Urothelium cell line (cell line): ENCODE data around the gene CARM1.
"Not testable (repeated sequence)": the region's sequence is repeated elsewhere in the genome, so short reads cannot be mapped to it uniquely, and the experiment has no call there.

Source experiments
- DNase-seq: peaks from one replicate; pipeline ENCODE4 v3.0.0; 2011; ENCODE audit warnings: low spot score, mixed read lengths
- FAIRE-seq: peaks from 2 replicates; lab custom pipeline; 2011; peaks lifted over from hg19 to GRCh38; lab: Jason Lieb, UNC

The CARM1 gene

DNA sequence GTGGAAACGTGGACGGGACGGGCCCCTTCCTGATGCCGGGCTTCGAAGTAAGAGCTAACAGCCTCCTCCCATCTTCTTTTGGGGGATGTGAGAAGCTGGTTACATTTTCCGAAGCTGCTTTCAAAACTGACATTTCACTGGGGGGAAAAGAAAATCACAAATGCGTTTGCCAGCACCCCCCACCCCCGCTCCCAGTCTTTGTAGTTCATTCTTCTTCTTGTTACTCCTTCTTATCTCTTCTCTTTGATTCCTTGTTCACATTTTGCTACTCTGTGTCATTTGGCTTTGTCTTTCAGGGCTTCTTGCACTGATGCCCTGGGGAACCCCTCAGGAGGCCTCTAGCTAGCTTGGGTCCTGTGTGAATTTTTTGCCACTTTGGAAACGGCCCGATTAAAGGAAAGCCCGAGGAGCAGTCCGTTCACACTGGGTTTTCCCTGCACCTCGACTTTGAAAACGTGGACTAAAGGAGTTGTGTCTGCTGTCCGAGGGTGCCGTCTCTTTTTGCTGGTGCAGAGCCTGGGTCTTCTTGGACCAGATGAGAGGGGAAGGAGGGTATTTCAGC is 1.3 kb downstream of the CARM1 start:
- FAIRE-seq (no peak), DNase-seq (no peak)

DNA sequence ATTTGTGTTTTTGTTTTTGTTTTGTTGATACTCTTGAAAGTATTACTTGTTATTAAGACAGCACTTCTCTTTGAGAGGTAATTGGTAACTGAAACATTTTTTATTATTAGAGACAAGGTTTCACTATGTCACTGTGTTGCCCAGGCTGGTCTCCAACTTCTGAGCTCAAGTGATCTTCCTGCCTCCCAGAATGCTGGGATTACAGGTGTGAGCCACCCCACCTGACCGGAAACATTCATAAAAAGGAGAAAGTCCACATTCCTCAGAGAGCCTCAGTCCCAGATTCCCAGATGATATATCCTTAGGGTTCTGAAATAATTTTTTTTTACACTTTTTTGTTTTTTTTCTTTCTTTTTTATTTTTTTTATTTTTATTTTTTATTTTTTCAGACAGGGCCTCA is 2.7 kb downstream of the CARM1 start:
- DNase-seq: no peak
- no peak for FAIRE-seq

DNA sequence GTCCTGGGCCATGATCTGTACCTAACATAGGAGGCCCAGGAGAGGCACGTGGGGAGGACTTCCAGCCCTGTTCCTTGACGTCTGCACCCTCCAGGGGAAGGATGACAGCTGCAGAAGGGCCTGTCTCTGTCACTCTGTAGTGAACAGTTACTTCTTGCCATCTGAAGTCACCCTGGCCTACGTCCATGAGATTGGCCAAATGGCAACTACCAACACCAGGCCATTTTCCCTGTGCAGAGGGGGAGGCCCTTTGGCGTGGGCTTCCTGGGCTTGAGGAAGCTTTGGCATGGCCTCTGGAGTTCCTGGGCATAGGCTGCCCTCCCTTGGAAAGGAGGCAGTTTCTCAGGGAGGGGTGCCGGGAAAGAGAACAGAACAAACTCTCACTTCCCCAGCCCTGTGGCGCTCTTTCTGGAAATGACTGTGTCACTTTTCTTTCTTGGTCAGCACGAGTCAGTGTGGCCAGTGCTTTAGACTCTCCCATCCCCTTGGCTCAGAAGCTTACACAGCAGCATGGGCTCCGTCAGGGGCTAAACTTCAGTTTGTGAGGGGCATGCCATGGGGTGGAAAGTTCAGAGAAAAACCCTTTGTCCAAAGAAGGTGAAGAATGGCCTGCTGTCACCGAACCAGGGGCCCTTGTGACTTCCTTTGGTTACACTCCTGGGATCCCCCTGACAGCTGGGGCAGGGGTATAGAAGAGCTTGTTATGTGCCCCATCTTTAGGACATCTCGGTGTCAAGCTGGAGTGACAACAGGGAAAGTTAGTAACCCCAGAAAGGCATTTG is 5.3 kb downstream of the CARM1 start:
- FAIRE-seq (no peak), DNase-seq (no peak)

DNA sequence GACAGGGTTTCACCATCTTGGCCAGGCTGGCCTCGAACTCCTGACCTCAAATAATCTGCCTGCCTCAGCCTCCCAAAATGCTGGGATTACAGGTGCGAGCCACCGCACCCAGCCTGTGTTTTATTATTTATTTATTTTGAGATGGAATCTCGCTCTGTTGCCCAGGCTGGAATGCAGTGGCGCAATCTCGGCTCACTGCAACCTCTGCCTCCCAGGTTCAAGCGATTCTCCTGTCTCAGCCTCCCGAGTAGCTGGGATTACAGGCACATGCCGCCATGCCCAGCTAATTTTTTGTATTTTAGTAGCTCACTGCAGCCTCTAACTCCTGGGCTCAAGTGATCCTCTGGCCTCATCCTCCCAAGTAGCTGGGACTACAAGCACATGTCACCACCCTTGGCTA is 6.3 kb downstream of the CARM1 start:
- DNase-seq, FAIRE-seq: not testable (repeated sequence)

DNA sequence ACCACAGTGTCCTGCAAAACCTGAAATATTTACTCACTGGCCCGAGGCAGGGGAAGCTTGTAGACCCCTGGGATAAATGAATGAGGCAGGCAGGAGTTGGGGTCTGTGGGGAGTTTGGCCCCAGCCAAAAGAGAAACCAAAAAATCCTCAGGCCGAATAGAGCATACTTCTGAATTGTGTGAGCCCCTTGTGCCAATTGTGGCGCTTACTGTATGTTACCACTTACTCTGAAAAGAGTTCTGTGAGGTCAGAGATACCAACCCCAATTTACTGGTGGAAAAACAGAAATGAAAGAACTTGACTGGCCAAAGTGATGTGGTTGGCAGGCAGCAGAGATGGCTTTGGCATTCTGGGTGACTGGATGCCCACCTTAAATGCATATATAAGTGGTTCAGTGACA is 6.9 kb downstream of the CARM1 start:
- no peak for FAIRE-seq
- no peak for DNase-seq

DNA sequence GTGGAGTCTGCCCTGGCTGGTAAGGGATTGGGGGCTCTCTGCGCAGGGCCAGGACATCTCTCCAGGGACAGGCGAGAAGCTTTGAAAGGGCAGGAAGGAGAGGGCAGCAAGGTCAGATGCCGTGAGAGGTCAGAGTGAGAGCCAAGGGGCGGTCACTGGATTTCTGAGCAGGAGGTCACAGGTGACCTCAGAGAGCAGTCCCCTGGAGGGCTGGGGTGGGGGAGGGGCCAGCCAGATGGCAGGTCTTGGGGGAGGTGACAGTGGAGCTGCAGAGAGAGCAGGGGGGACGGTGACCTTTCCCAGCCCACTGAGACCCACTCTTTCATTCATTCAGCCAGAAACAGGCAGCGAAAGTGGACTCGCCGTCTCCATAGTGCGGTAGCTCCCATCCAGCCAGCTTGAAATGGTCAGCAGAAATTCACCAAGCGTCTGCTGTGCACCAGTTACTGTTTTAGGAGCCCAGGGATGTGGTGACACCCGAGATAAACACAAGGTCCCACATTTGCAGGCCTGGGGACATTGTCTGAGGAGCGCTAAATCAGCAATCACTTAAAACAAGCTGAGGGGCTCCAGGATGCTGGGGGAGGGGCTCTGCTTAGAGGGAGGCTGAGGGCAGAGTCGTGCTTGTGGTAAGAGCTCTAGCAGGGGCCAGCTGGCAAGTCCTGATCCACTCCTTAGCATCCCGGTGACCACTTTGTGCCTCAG is 10.2 kb downstream of the CARM1 start:
- DNase-seq: no peak
- FAIRE-seq: no peak

DNA sequence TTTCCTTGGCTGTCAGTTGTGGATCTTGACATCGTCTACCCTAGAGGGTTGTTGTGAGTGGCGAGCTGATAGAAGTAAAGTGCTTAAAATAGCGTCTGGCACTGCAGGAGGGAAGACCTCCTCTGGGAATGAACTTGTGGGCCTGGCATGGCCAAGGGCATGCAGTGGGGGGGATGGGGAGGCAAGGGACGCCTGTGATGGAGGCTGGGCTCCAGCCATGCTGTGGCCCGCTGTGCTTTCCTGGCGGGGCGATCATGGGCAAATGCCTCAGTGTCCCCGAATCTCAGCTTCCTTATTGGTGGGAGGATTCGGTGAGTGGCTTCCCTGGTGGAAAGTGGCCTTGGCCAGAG is 10.7 kb downstream of the CARM1 start:
- DNase-seq (no peak), FAIRE-seq (no peak)

DNA sequence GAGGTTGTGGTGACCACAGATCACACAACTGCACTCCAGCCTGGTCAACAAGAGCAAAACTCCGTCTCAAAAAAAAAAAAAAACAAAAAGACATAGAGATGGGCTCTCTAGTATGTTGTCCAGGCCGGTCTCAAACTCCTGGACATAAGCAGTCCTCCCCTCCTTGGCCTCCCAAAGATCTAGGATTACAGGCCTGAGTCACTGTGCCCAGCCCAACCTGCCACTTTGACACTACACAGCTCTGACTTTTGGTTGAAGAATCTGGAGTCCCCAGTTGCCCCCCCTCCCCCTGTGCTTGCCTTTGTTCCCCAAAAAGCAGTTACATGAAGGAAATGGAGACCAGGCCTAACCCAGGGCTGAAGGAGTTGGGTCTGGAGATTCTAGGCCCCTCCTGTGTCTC is 12.9 kb downstream of the CARM1 start:
- DNase-seq (no peak), FAIRE-seq (no peak)

DNA sequence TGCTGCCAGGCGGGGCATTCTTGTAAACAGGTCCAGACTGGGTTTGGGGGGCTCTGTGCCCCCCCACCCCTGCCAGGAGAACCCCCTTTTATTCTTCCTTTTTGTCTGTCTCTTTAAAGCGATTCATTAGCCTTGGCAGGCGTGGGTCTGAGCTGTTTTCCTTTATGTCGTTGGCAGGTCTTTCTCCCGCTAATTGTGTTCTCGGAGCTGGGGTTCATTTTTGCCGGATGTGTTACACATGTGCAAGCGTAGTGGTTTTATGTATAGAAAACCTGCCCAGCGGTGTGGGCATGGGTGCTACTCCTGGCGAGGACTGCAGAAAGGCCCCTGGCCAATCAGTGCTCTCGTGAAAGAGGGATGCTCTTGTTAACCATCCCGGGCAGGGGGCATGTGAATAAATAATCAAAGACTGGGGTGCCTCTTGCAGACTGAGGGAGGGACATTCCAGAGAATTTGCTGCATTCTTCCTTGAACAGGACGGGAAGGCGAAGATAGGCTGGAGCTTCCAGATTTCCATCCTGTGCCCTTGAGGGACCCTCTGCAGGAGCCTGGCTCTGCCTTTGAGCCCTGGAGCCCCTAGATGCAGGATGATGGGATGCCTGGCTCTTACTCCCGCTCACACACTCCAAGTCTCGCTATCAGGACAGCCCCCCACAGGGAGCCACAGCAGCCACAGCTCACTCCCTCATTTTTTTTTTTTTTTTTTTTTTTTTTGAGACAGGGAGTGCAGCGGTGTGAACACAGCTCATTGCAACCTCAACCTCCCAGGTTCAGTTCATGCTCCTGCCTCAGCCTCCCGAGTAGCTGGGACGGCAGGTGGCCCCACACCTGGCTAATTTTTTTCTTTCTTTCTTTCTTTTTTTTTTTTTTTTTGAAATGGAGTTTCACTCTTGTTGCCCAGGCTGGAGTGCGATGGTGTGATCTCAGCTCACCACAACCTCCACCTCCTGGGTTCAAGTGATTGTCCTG is 14.1 kb downstream of the CARM1 start:
- no peak for FAIRE-seq
- DNase-seq: no peak

DNA sequence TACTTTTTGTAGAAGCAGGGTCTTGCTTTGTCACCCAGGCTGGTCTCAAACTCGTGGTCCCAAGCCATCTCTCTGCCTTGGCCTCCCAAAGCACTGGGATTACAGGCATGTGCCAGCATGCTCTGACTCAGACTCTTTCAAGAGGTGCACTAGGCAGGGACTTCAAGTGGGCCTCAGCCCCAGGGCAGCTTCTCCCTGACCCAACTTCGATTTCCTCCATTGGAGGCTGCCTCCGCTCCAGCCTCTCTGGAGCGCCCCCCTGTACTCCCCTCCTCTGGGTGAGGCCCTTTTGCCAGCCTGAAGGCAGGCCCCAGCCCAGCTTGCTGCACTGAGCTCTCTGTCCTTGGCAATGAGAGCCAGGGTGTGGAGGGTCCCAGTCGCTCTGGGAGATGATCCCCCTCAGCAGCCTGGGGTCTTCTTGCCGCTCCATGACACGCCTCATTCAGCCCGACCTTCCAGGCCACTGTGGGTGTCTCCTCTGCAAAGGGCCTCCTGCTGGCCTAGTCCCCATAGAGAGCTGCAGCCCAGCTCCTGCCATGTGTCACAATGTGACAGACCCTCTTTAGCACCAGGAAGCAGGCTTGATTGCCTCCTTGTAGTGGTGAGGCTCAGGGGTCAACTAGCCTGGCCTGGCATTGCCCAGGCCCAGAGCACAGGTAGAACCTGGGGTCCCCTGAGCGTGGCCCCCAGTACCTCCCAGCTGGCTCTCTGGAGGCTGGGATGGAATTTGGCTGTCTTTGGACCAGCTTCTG is 16.4 kb downstream of the CARM1 start:
- no peak for FAIRE-seq
- no peak for DNase-seq

DNA sequence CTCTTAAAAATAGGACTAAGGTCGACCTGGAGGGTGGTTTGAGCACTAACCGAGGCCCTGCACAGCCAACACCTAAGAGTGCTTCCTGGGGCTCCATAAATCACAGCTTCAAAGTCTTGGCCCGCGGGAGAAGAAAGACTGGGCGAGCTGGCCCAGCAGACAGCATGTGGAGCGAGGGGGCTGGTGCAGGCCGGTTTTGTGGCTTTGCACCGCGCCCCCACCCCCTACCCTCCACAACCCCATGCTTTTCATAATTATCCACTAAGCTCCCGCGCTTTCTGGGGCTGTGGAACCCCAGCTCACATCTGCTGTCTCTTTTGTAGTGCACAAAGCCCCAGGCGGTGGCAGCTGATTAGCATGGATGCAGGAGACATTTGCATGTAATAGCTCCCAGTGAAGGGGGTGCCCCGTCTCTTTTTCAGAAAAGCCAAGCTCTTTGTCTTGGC is 17.1 kb downstream of the CARM1 start:
- no peak for DNase-seq
- no peak for FAIRE-seq

DNA sequence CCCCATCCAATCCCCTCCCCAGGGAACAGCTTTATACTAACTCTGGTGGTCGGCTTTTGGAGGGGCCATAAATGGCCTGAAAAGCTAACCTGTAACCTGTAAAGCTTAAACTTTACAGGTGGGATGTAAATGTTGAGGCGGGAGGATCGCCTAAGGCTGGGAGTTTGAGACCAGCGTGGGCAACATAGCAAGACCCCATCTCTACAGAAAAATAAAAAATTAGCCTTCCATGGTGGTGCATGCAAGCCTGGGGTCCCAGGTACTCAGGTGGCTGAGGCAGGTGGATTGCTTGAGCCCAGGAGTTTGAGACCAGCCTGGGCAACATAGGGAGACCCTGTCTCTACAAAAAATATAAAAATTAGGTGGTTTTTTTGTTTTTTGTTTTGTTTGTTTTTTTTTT is 18.5 kb downstream of the CARM1 start:
- no peak for DNase-seq
- FAIRE-seq: no peak

DNA sequence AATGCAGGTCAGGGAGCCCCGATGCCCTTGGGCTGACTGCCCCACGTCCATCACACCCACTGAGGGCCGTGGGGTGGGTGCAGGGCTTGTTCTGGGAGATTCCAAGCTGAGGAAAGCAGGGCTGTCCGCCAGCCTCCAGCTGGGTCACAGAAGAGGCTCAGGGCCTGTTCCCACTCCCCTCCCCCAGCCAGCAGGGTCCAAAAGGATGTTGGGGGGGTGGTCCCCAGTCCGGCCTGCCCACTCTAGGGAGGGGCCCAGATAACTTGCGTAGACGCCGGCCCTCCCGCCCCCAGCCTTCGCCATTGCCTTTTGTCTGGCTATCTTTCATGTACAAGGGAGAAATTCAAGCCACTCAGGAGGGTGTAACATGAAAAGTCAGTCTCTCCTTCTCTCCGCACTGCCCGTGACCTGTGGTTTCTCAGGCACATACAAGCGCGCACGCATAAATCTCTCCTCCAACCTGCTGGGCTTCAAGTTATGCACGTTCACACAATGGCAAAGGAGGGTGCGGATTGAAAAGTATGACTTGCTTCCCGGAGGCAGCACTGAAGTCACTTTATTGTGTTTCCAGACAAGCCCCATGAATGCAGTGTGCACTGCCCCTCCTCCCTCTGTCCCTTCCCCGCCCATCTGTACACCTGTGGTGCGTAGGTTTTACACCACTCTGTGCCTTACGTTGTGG is 20.2 kb downstream of the CARM1 start:
- FAIRE-seq: no peak
- DNase-seq: no peak

DNA sequence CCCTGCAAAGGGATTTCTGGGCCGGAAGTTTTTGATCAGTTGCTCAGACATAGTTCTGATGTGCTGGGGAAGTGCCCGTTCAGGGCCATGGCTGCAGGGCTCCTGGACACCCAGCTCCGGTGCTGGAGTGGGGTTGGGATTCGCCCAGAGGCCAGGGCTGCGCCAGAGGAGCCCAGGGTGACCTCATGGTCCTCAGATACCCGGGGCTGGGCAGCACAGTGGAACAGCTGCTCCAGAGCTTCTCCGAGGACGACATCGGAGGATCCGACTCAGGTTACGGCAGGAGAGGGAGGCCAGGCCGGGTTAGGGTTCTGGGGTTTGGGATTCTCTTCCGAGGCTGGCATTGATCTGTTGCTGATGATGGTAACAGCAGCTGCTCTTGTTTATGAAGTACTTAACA is 20.9 kb downstream of the CARM1 start:
- DNase-seq: no peak
- no peak for FAIRE-seq

DNA sequence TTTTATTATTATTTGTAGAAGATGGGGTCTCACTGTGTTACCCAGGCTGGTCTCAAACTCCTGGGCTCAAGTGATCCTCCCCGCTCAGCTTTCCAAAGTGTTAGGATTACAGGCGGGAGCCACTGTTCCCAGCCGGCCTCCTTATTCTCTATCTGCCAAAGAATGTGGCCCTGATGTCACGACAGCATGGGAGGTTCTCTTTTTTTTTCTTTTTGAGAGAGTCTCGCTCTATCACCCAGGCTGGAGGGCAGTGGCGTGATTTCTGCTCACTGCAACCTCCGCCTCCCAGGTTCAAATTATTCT is 23.5 kb downstream of the CARM1 start:
- DNase-seq (no peak), FAIRE-seq (no peak)

DNA sequence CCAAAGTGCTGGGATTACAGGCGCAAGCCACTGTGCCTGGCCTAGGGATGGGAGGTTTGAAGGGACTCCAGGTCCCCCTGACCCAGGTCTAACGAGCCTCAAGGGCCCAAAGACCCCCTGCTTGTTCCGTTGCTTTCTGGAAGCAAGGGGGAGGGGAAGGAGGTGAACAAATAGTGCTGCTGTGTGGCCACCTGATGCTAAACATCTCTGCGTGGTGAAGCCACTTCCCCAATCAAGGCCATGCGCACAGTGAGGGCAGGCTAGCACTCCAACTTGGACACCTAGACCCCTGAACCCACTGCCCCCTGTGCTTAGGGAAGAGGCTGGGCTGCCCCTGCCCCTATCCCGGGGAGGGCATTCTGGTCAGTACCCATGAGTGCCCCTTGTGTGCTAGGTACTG is 24.0 kb downstream of the CARM1 start:
- FAIRE-seq (no peak), DNase-seq (no peak)

DNA sequence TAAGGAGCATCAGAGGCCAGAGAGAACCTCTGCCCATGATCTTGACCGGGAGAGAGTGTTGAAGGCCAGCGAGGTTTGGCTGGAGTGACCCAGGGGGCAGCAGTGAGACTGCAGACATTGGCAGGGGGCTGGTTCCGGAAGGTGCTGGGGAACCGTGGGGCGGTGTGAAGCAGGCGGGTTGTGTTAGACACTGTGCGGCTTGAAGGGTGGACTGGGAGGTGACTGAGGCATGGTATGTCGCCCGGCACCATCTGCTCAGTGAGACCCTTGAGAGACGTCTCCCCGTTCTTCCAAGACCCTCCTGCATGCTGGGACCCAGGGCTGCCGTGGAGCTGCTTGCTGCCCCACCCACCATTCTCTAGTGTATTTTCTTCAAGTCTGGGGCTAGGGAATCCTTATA is 24.6 kb downstream of the CARM1 start:
- DNase-seq (no peak), FAIRE-seq (no peak)

DNA sequence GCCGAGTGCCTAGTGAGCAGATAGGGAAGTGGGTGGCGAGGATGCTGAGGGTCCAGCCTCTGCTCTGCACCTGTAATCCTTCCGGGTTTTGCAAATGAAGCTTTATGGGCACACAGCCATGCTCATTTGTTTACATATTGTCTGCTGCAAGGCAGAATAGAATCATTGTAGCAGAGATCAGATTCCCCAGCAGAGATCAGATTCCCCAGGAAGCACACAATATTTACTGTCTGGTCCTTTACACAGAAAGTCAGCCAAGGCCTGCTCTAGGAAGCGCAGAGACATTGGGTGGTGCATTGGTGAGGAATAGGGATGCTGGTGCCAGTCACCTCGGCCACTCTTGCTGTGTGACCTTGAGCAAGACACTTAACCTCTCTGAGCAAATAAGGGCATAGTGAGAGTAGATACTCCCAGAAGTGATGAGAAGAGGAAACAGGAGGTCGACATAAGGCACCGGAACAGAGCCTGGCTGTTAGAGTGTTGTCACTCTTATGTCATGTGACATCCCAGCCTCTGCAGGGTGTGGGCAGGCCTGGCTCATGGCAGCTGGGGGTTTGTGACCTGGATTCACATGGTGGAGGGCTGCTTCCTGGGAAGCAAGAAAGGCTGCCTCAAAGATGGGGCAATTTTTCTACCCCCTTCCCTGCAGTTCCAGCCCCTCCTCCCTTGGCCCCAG is 25.6 kb downstream of the CARM1 start:
- DNase-seq (no peak), FAIRE-seq (no peak)

DNA sequence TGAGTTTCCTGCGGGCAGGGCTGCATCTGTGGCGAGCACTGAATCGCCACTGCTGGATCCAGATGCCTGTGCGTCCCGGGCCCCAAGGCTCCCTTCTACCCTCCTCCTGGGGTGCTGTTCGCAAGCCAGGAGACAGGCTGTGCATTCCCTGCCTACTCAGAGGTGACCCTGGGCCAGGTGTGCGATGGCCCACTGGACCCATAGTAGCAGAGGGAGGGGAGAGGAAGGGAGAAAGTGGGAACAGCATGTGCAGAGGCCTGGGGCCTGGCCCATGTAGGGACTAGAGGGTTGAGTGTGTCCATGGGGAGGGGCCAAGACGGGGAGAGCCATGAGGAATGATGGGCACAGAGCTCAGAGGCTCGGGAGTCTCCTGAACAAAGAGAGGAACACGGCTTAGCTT is 27.3 kb downstream of the CARM1 start:
- FAIRE-seq (no peak), DNase-seq (no peak)
